ENCODE measurements around the gene MTCL3.

The MTCL3 gene

DNA sequence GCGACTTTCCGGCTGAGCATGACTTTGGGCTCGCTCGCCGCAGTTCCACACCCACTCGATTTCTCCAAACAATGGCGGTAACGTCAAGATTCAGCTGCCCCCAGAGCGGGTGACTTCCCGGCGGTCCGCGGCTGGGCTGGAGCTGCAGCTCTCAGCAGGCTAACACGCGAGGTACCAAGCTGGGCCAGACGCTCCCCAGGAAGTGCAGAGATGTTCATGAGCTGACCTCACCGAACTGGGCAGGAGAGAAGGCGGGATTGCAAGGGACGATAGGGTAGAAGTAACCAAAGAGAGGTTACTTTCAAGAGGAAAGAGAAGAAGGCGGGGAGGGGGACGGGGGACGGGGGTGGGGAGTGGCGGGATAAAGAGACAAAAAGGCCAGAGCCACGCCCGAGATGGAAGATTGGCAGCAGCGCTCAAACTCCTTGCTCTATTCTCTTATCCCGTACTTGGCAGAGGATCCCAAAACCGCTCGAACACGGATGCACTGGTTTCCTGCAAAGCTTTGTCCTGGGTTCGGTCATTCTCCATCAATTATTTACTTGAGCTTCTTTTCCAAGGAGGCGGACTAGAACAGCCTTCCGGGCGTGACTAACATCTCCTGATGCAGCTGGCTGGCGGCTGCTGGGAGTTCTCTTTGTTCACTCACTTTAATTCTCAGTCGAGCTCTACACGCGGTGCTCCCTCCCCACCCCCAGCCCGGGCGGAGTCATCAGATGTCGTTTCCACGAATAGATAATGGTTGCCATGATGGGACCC lies at the start of gene MTCL3:
MTCL3 (minus strand) TSS at position 626 of the 759 bp plus-strand sequence.
- peak; percentile 92 for DNase-seq

DNA sequence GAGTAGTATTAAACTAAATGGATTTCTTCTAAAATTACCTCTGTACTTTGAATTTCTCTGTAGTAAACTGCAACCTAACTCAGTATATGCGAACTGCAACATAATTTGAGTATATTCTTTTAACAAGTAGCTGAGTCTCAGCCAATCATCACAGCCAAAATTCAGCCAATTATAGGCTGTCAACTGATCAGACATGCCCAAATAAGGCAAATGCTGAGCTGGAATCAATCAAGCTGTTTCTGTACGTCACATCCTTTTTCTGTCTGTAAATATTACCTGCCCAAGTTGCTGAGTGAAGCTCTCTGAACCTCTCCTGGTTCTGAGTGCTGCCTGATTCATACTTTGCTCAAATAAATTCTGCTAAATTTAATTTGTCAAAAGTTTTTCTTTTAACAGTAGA lies 48.3 kb upstream of the MTCL3 start:
- DNase-seq = no peak

DNA sequence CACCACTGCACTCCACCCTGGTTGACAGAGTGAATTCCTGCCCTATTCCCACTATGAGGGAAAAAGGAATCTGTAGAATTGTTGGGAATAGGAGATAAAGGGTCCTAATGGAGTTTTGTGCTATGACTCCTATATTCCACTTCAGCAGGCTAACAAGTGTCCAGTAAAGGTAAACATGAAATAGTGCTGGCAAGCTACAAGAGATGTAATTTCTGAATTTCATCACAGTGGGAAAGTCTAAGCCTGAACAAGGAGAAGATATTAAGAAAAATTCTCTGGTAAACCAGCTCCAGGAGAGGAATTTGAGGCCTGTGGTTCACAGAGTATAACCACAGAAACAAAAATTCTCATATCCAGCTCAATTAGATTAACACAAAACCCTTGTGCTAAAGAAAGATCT lies 47.5 kb upstream of the MTCL3 start:
- DNase-seq = no peak

DNA sequence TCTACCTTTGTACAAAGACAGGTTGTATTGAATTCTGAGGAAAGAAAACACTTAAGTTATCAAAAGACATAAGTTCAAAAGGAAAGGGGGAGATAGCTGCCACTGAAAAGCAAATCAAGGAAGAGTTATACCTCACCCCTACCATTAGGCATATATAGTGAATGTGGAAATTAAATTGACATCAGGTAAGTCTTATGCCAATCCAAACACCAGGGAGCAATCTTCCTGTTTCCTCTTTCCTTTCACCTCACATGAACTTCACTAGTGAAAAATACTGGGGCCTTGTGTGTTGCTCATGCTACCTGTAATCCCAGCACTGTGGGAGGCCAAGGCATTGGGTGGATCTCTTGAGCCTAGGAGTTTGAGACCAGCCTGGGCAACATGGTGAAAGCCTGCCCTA lies 47.0 kb upstream of the MTCL3 start:
- DNase-seq = no peak

DNA sequence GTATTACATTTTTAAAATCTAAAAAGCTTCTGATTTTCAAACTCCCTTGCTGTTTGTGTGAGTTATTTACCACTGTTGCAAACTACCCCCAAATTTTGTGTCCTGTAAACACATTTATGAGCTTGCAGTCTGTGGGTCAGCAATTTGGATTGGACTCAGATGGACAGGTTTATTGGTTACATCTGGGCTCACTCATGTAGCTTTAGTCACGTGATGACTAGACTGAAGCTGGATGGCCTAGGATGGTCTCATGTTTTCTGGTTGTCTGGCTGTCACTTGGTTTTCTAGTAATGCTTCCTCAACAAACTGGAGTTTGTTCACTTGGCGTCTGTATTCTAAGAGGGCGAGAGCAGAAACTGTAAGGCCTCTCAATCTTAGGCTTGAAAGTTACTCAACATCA lies 45.6 kb upstream of the MTCL3 start:
- DNase-seq = no peak

DNA sequence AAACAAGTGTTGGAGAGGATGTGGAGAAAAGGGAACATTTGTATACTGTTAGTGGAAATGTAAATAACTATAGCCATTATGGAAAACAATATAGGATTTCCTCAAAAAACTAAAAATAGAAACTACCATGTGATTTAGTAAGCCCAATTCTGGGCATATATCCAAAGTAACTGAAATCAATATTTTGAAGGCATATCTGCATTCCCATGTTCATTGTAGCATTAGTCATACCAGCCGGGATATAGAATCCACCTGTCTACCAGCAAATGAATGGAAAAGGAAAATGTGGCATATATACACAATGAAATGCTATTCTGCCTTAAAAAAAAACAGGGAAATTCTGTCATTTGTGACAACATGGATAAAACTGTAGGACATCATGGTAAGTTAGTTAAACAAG lies 42.5 kb upstream of the MTCL3 start:
- no peak for DNase-seq

DNA sequence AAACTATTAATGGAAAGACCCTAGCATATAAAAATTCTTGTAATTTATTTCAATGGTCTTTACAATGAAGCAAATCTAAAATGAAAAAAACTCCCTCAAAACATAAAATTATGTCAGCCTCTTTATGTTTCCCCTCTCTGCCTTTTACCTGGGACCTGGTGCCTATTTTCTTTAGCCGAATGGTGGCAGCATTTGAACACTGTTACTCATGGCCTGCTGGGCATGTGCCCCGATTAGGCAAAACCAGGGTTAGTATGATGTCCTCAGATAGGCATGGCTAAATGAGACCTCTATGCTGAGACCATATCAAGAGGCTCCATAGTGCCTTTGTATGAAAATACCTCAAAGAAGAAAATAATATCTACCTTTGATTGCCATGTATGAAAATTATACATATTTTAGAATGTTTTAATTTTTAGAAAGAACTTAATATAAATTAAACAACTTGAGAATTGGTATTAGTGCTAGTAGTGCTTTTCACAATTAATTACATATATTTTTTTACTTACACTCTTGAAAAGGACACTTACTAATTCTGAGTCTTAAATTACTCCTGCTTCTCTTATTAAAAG lies 35.4 kb upstream of the MTCL3 start:
- peak; percentile 86 for DNase-seq

DNA sequence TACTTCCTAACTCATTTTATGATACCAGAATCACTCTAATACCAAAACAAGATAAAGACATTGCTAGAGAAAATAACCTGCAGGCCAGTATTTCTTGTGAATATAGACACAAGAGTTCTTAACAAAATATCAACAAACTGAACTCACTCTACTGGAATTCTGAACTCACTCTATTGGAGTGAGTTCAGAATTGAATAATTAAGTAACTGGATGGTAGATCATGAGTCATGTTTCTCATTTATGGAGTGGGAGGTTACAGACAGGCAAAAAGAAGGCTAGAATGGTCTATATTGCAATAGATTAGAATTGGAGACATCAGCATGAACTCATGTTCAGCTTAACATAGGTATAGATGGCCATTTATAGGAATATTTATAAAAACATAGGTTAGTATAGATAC lies 31.3 kb upstream of the MTCL3 start:
- DNase-seq = no peak

DNA sequence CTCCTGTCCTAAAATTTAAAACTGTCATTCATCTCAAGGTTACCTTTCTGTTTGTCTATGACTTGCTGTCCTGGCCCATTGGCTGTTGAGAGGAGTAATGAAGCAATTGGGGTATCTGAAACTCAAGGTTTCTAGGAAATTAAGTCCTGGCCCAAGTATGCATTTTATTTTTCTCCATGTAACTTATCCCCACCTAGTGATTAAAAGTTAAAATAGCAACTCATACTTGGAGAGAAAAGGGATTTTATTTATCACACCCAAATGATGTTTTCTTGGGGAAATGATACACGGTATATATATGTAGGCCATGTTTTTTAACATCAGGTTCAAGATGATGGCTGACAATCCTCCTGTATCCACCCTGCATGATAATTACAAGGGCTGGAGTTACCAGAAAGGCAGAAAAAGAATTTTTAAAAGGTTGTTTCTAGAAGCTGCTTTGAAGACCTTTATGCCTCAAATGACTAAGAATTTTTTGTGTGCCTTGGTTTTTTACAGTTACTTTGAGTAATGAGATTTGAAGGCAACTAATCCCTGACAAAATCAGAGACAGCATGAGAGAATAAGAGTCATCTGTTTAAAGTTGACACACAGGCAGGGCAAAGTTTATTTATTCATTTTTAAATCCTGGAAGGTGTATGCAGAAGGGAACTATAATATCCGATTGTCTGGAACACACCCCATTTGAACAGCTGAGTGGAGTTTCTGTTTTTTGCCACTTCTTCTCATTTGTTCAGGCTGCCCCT lies 28.9 kb upstream of the MTCL3 start:
- DNase-seq = peak; percentile 17

DNA sequence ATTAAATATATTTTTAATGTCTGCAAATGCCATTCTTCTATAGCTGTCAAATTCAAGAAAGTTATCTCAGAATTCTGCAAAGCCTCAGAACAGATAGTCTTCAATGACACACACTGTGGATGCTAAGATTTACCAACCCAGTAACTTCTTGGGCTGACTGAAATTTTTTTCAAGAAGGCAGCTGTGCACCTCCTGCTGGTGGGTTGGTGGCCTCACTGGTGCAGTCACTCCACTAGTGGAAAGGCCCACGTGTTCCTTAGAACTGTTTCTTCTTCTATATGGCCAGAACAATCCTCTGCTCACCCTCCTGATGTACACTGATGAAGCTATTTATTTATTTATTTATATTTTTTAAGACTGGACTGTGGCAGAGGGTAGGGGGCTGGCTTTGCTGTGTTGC lies 28.1 kb upstream of the MTCL3 start:
- no peak for DNase-seq

DNA sequence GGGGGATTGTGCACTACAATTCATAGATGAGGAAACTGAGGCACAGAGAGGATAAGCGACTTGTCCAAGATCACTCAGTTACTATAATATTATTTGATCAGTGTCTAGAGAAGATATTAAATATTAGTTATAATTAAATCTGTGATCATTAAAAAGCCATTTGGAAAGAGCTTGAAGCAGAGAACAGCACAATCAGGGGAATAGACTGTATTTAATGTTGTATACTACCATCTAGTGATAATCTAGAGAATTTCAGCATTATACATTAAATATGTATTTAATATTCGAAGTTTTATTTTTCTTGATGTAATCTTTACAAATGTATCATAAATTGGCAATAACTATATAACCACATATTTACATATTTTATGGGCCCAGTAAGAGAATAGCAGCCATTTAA lies 20.1 kb upstream of the MTCL3 start:
- DNase-seq = peak; percentile 74

DNA sequence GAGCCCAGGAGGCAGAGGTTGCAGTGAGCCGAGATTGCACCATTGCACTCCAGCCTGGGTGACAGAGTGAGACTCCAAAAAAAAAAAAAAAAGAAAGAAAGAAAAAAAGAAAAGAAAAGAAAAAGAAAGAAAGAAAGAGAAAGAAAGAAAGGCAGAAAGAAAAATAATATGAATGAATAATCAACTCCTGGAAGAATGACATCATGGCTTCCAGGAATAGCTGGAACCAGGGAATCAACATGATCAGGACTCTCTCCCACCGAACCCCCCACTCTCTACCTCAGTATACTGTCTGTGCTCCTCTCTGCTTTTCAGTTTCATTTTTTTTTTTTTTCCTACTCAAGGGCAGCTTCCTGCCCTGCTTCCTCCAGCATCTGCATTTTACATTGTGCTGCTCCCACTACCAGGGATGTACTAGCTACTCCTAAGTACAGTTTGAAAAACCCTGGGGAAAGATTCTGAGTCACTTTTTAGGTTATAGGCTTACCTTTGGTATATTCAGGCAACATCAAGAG lies 19.7 kb upstream of the MTCL3 start:
- no peak for DNase-seq

DNA sequence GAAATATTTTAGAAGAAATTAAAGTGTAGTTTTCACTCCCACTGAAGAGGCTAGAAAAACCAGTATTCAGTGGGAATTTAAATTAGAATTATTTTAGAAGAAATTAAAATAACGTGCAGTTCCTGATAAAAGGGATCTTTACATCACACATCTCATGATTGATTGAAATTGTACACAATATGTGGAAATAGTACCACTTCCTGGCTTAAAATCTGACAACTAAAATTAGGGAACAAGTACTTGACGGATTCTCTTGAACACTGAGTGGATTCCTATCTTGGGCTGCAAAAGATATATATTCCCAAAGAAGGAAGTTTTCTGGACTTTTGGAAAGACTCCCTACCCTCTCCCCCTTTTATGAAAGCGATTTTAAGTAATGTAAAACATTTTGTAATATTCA lies 14.6 kb upstream of the MTCL3 start:
- no peak for DNase-seq

DNA sequence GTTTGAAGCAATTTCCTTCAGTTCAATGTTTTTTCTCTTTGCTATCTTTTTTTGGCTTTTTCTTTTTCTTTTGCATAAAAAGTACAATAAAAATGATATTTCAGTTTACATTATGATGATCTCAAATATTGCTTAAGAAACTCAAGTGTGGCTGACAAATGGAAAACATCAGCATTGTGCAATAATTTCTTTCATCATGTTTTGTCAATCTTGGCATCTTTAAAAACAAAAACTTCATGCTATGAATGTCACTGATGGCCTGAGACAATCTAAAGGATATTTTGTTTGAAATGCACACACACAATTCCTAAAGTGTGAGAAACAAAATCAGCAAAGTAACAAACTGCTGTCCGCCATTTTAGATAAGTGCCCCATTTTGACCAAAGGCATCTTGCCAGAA lies 13.9 kb upstream of the MTCL3 start:
- DNase-seq = no peak

DNA sequence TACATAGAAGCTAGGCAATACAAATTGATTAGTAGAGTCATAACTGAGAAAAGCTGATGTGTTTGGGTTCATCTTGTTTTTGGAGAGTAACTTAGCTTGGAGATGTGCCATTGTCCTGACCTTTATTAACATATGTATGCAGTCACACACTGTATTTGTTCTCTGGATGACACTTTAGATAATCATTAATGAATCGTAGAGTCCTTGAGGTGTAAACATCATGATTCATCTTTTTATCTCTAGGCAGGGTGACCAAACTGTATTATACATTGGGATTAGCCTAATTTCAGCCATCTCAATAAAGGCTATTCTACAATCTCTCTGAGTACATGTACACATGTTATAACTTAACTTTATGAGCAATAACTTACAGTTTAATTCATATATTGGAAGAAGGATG lies 3.6 kb upstream of the MTCL3 start:
- no peak for DNase-seq

DNA sequence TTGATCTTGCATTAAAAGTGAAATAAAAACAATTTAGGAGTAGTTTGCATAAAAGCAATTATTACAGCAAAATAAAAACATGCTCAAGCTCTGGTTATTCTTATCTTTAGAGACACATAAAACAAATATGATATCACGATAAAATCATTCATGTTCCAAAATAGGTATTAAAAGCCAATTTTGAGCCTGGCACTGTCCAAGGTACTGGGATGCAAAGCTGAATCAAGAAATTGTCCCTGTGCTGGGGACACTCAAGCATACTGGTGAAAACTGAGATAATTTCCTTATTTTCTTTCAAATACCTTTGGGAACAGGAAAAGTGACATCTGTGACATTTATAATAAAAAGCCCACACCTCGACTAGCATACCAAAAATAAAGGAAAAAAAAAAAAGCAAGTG lies 931 bp upstream of the MTCL3 start:
- DNase-seq = no peak

DNA sequence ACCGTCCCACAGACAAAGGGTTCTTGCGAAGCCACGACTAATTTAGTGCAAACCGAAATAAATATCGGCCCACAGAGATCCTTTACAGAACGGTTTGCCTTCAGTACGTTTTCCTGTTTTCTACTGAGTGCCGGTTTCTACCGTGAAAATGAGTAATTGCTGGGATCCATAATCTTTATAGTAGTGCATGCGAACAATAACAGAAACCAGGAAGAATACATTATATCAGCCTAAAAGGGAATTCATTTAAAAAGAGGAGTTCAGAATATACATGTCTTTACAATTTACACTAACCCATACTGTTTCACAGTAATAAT lies 292 bp upstream of the MTCL3 start:
- DNase-seq = no peak

DNA sequence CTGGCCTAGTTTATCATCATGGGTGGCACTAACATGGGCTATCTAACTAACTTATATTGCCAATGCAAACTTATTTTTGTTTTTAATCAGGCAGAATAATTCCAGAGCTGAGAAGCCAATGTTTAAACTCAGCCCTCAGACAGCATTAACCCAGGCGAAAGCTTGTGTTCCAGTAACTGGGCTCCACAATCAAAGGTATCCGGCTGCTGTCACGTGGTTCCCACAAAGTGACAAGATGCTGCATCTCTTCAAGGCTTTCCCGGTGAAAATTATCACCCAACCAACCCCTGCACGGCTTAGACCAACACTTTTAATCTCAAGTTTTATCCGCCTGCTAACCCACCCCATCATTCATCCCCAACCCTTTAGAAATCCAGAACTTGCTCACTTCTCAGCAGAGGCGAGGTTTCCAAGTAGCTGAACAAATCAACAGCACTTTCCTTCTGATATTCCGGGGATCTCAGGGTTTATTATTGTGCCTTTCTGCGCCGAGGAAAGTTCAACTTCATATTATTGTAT lies 885 bp downstream of the MTCL3 start:
- DNase-seq = peak; percentile 24

DNA sequence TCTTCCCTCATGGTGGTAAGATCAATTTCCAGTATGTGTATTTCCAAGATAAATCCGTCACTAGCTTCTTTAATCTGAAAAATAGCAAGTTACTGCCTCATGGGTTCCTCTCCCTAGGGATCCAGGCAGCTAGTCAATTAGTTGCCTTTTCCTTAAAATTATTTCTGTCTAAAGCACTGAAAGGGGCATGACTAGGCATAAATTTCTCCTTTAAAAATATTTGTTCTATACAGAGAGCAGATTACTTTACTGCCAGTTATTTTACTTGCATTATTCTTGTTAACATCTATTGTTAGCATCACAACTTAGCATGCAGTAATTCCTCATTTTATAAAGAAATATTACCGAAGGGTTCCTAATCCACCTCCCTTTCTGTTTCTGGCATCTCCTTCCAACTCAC lies 1.4 kb downstream of the MTCL3 start:
- no peak for DNase-seq

DNA sequence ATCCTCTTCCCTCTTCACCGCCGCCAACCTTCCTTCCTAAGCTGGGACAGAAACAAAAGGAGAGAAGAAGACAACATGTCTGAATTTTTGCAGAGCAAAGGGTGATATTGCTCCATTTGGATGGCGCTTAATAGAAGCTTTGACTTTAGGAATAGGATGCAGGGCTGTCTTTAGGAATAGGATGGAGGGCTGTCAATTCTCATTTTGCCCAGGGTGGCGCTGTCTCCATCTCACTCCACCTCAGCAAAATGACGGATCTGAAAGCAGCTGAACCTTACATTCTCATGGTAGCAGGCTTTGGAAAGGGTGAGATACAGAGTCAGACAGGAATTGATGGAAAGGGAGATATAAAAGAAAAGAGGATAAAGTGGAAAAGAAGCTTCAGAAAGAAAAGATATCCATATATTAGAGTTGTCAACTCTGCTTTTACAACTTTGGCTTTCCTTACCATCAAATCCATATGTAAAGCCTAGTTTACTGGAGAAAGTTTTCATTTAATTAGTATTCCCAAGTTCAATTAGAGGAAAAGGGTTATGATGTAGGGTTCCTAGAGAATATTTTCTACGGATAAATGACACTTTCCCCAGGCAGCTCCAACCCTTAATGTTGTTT lies 2.4 kb downstream of the MTCL3 start:
- DNase-seq = peak; percentile 83

DNA sequence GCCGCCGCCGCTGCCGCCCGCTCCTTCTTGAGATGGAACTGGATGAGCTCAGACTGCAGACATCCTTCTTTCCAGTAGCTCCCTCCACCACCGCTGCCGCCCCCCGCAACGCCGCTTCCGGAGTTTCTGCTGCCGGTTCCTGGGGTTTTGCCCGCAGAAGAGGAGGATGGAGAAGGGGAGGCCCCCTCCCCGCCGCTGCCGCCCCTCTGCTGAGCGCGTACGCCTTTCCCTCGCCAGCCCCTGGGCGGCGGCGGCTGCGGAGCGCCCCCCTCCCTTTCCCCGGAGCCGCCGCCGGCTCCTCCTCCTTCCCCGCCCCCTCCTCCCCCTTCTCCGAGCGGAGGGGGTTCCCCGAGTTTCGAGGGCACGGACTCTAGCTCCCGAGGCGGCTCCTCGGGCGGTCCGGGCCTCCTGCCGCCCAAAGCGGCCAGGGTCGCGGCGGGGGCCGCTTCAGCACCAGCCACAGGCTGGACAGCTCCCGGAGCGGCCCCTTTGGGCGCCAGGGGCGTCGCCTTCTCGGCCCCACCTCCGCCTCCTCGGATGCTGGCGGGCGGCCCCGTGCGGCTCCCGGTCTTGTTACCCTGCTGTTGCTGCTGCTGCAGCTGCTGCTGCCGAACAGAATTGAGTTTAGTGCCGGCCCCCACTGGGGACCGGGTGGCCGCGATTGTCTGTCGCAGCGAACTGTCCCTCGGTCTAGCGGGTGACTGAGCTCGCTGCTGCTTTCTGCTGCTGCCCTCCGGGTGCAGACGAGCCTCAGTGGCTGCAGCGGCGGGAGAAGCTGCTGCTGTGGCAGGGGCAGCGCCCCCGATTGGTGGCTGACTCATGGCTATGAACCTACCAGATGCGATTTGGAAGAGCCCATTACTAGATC lies 3.1 kb downstream of the MTCL3 start:
- peak; percentile 83 for DNase-seq

DNA sequence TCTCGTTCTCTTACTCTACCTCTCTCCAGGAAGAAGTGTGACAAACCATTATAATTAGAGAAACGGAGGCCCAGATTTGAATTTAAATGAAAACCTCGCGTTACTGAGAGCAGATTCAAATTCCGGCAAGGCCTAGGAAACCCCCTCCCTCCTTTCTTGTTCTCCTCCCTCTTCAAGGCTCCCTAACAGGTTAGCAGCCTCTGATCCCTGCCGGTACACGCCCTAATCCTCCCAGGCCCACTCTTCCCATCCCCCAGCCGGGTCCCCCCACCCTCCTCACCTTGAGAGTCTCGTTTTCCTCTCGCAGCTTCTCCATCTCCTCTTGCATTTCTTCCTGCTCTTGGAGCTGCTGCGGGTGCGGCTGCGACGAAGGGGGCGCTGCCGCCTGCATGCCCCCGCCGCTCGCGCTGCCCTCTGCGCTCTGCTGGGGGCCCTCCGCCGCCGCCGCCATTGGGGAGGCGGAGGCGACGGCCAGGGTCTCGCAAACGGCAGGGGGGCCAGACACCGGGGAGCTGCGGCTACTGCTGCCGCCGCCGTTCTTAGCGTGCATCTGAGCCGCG lies 3.8 kb downstream of the MTCL3 start:
- no peak for DNase-seq
